Mesenteric fat pad (tissue), 1 donor: ENCODE results near the gene CLEC5A. TPM values are rescaled to one million over a fixed set of nuclear protein-coding genes. Genes with fewer than 3 reads are reported as not detected.

Experiments
- total RNA-seq: library from RNA; stranded (reverse); fragmentation: NEBNext Ultra II Directional; extraction: Animal tissue kit (Norgen Biotek cat#: 25700); gene quantifications from one replicate; pipeline ENCODE4 v1.2.1, GENCODE V29; 2021
- donor health status: DM: yes; HTN: yes; CAD: no.

The CLEC5A gene
- total RNA-seq, 1 donor from 2014 or later, result 2.6 TPM

Other genes starting within 250 kb of the CLEC5A start
- 18.2 TPM for gene DENND11, start 244.8 kb downstream of the CLEC5A start, total RNA-seq
- gene WEE2, start 238.6 kb downstream of the CLEC5A start, total RNA-seq, result not detected
- gene SSBP1, start 208.6 kb downstream of the CLEC5A start, total RNA-seq, result 80.2 TPM
- gene TAS2R3, start 182.9 kb downstream of the CLEC5A start, total RNA-seq, result 0.61 TPM
- gene TAS2R4, start 170.3 kb downstream of the CLEC5A start, total RNA-seq, result 0.67 TPM
- gene TAS2R5, start 156.8 kb downstream of the CLEC5A start, total RNA-seq, result 1.1 TPM
- gene PRSS37, start 105.5 kb downstream of the CLEC5A start, total RNA-seq, result not detected
- gene OR9A4, start 30.6 kb downstream of the CLEC5A start, total RNA-seq, result not detected
- gene TAS2R38, start 26.8 kb upstream of the CLEC5A start, total RNA-seq, result not detected
- 17.0 TPM for gene MGAM, start 48.9 kb upstream of the CLEC5A start, total RNA-seq
- gene MGAM2, start 164.7 kb upstream of the CLEC5A start, total RNA-seq, result 1.2 TPM